Ascending aorta (tissue), 2 donors: Measurements from ENCODE around the gene ASTE1. TPM values are rescaled to one million over a fixed set of nuclear protein-coding genes. Genes with fewer than 3 reads are reported as not detected.

Source experiments
- DNase-seq, 2 donors: peaks; one replicate each; pipeline ENCODE4 v3.0.0-alpha.2; 2019; ENCODE audit warnings: low spot score in 2 of 2
- H3K27ac ChIP-seq, 2 donors: fragments of 200-600 bp; sonication (generic); one replicate each; pipeline ENCODE4 v1.5.1; 2016 to 2017; ENCODE audit warnings: mild to moderate bottlenecking in 1 of 2
- H3K27me3 ChIP-seq: fragments of 200-600 bp; sonication (generic); one replicate; pipeline ENCODE4 v1.5.1; 2017
- H3K36me3 ChIP-seq, 2 donors: fragments of 200-600 bp; sonication (generic); one replicate each; pipeline ENCODE4 v1.5.1; 2016
- H3K4me1 ChIP-seq, 2 donors: fragments of 200-600 bp; sonication (generic); one replicate each; pipeline ENCODE4 v1.5.1; 2016 to 2017; ENCODE audit warnings: mild to moderate bottlenecking in 1 of 2
- H3K4me3 ChIP-seq, 2 donors: fragments of 200-600 bp; sonication (generic); one replicate each; pipeline ENCODE4 v1.5.1; 2016 to 2017; ENCODE audit warnings: mild to moderate bottlenecking in 1 of 2
- H3K9me3 ChIP-seq, 2 donors: fragments of 200-600 bp; sonication (generic); one replicate each; pipeline ENCODE4 v1.5.1; 2016
- intact Hi-C: fragments of 100-400 bp; cut with DNase I; formaldehyde crosslinking; loops from one replicate; pipeline ENCODE4 v1.15.1; 2023
- total RNA-seq: library from RNA; depleted of rRNA; stranded (reverse); fragments of >200 nt; gene quantifications from one replicate; pipeline ENCODE4 v1.1.0, GENCODE V29; 2016
- TF ChIP-seq, protein P1 (sequence below), 3 experiments: fragments of 200-600 bp in 2 of 3; fragments of 450-650 bp in 1 of 3; sonication (generic) in 2 of 3; IDR thresholded peaks; one replicate each; pipeline ENCODE4 v1.5.1; 2016 to 2019; ENCODE audit warnings: antibody characterized with exemption in 3 of 3, mild to moderate bottlenecking in 1 of 3, moderate library complexity in 1 of 3

The ASTE1 gene, protein sequence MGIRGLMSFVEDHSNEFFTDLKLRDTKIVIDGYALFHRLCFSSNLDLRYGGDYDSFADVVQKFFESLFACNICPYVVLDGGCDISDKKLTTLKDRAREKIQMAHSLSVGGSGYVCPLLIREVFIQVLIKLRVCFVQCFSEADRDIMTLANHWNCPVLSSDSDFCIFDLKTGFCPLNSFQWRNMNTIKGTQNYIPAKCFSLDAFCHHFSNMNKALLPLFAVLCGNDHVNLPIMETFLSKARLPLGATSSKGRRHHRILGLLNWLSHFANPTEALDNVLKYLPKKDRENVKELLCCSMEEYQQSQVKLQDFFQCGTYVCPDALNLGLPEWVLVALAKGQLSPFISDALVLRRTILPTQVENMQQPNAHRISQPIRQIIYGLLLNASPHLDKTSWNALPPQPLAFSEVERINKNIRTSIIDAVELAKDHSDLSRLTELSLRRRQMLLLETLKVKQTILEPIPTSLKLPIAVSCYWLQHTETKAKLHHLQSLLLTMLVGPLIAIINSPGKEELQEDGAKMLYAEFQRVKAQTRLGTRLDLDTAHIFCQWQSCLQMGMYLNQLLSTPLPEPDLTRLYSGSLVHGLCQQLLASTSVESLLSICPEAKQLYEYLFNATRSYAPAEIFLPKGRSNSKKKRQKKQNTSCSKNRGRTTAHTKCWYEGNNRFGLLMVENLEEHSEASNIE
- total RNA-seq: 14.0 TPM

DNA sequence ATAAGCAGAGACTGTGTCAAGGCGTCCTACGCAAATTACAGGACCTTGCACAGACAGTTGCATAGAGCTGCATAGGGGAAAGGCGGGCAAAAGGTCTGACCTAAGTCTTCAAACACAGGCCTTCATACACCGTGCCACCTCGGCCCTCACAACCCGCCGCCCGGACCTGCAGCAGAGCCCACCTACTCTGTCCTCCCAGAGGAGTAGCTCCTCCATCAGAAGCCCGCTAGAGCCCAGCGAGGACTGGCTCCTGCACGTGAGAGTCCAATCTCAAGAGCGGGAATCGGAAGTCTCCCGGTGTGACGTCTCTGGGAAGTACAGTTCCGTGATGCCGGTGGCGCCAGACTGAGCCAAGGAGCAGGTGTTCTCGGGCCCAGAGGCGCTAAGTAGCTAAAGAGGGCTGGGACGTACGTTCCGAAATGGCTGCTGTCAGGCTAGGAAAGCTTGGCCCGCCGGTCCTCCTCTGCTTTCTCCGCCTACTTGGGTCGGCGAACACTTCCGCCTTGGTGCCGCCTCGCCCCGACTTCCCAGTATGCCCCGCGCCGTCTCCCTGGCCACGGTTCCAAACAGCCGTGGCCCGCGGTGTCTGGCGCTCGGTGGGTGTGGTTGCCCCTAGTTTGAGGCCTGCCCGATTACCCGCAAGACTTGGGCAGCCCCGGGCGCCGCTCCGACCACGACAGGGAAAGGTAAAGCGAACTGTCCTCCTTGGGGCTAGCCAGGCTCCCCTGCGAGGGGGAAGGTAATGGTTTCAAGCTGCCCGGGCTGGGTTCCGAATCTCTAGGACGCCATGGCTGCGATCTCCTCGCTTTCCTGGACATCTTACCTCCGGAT, at the start of gene ASTE1, which contains the start of gene NEK11:
TSS of gene ASTE1 (minus strand) at position 505 of the 831 bp plus-strand sequence. CDS start 1,519 bp downstream, outside the sequence.
TSS of gene NEK11 (plus strand) at position 557 of the 831 bp plus-strand sequence. CDS start 2,832 bp downstream, outside the sequence.
- H3K9me3 ChIP-seq: no peaks in the 10 kb centered on the region
- intact Hi-C loops: loop anchor here (5.0 to 10.0 kb wide), 5 partner anchors 134 to 1388 kb away; partner anchors contain the start of genes ATP2C1, DNAJC13, MRPL3 and NUDT16
- peaks cover 0 to 18% of the 10 kb centered on the region in 2 donors for H3K4me1 ChIP-seq
- TF ChIP-seq, protein P1, sequence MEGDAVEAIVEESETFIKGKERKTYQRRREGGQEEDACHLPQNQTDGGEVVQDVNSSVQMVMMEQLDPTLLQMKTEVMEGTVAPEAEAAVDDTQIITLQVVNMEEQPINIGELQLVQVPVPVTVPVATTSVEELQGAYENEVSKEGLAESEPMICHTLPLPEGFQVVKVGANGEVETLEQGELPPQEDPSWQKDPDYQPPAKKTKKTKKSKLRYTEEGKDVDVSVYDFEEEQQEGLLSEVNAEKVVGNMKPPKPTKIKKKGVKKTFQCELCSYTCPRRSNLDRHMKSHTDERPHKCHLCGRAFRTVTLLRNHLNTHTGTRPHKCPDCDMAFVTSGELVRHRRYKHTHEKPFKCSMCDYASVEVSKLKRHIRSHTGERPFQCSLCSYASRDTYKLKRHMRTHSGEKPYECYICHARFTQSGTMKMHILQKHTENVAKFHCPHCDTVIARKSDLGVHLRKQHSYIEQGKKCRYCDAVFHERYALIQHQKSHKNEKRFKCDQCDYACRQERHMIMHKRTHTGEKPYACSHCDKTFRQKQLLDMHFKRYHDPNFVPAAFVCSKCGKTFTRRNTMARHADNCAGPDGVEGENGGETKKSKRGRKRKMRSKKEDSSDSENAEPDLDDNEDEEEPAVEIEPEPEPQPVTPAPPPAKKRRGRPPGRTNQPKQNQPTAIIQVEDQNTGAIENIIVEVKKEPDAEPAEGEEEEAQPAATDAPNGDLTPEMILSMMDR (IDR thresholded peaks at IDR 0.05): no peak
- H3K36me3 ChIP-seq: peaks cover 0 to 5% of the 10 kb centered on the region in 2 donors
- no peaks in the 10 kb centered on the region for H3K27me3 ChIP-seq
- peak; percentile 69 to 94 for DNase-seq
- peak within 1 kb of the TSS; percentile 77 to 86 for H3K27ac ChIP-seq
- H3K4me3 ChIP-seq: peak within 1 kb of the TSS; percentile 72 to 83

DNA sequence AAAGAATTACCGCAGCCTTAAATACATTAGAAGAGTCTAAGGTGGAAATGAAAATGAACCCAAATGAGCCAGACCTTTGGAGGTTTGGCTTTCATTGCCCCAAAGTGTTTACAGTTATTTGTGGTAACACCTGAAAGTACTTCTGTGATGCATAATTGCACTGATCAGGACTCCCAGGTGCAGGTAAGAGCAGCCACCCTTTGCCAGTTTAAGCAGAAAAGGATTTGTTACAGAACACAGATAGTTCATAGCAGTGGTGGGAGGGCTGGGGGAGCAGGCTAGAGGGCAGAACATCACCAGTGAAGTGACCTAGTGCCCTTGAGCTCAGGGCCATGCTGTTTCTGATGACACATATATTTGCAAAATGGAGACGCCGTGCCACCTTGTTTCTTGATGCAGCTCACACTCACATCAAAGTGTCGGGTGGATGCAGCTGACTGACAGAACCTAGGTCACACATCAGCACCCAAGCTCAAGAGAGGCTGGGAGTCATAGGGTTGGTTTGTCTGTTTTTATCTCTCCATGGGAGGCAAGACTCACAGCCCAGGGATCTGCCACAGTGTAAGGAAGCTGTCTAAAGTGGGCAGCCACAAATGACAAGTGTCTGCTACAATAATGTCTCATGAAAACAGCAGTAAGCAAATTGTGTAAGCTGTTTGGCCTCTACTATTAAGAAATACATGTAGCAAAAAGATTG, 49.2 kb upstream of the ASTE1 start:
- H3K4me3 ChIP-seq: no peak overlapping the region
- H3K27ac ChIP-seq: no peak overlapping the region
- no peaks in the 10 kb centered on the region for H3K9me3 ChIP-seq
- no peaks in the 10 kb centered on the region for H3K27me3 ChIP-seq
- intact Hi-C loops: no loop called here
- H3K36me3 ChIP-seq: no peaks in the 10 kb centered on the region
- TF ChIP-seq, protein P1 (IDR thresholded peaks at IDR 0.05): no peak
- H3K4me1 ChIP-seq: no peaks in the 10 kb centered on the region
- DNase-seq: no peak

DNA sequence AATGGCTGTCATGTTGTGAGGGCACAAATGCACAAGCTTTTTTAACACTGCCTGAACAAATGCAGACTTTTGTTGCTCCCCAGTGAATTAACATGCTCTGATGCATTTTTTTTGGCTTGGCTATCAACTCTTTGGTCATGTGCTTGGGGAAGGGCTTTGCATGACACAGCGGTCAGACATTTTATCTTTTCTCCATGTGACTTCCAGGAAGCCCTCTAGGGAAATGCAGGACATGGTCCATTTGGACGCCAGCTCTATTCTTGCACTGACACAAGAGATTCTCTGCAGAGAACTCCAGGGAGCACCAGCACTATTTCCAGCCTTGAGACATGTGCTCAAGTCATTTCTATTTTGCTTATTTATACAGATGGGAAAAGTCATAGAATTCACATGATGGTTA, 46.2 kb upstream of the ASTE1 start:
- no peaks in the 10 kb centered on the region for H3K27me3 ChIP-seq

DNA sequence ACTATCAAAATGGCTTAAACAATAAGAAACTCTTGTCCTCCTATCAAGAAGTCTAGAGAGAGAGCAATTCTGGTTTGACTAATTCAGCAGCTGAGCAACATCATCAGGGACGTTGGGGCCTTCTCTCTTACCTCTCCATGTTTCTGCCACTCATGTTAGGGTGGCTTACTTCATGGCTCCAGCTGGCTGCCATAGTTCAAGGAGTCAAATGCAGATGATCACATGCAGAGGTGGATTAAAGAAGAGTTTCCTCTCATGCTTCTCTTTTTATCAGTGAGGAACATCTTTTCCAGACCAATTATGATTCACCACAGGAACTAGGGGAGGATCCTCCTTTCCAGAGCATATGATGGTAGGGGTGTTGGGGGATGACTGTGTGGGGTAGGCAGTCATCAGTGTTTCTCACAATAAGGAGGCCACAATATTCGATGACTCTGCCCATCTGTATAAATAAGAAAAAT, 45.5 kb upstream of the ASTE1 start:
- TF ChIP-seq, protein P1 (IDR thresholded peaks at IDR 0.05): no peak
- H3K27me3 ChIP-seq: no peaks in the 10 kb centered on the region
- no peak overlapping the region for H3K27ac ChIP-seq
- no peaks in the 10 kb centered on the region for H3K36me3 ChIP-seq
- no peaks in the 10 kb centered on the region for H3K4me1 ChIP-seq
- intact Hi-C loops: no loop called here
- no peaks in the 10 kb centered on the region for H3K9me3 ChIP-seq
- no peak for DNase-seq
- H3K4me3 ChIP-seq: no peak overlapping the region

More for the DNA sequence above, 46.2 kb upstream of the ASTE1 start:
- H3K4me3 ChIP-seq: no peak overlapping the region
- intact Hi-C loops: no loop called here
- H3K9me3 ChIP-seq: no peaks in the 10 kb centered on the region
- H3K4me1 ChIP-seq: no peaks in the 10 kb centered on the region
- TF ChIP-seq, protein P1 (IDR thresholded peaks at IDR 0.05): no peak
- H3K36me3 ChIP-seq: no peaks in the 10 kb centered on the region
- no peak for DNase-seq
- no peak overlapping the region for H3K27ac ChIP-seq

DNA sequence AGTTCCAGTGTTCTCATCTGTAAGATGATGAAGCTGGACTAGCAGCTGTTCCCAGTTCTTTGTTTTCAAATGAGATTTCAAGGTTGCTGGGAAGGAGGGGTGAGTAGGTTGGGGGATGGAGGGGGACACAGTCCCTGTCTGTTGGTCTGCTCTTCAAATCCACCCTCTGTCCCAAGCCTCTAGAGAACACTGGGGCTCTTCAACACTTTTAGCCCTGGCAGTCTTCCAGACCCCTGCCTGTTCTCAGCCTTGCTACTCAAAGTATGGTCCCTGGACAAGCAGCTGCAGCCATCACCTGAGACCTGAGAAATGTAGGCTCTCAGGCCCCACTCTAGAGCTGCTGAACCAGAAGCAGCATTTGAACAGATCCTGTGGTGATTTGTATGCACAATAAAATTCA, 41.4 kb upstream of the ASTE1 start:
- Histone ChIP-seq H3K4me3 (no peak overlapping the region), H3K4me1 (no peaks in the 10 kb centered on the region), H3K27ac (no peak overlapping the region), H3K27me3 (no peaks in the 10 kb centered on the region), H3K36me3 (no peaks in the 10 kb centered on the region), H3K9me3 (no peaks in the 10 kb centered on the region)
- intact Hi-C loops: no loop called here
- DNase-seq: no peak
- TF ChIP-seq, protein P1 (IDR thresholded peaks at IDR 0.05): no peak
